Islet precursor cell (in vitro differentiated cells): Measurements from ENCODE around the gene SEMA6A.

Experiments
- DNase-seq: peaks from one replicate; pipeline ENCODE4 v3.0.0-alpha.2; 2018

Gene SEMA6A

GRCh38 chr5:116428413-116428812 lies 146.2 kb downstream of the SEMA6A start:
- no peak for DNase-seq

GRCh38 chr5:116424951-116425350 lies 149.7 kb downstream of the SEMA6A start:
- no peak for DNase-seq

- no peak for DNase-seq
Observed at GRCh38 chr5:116424258-116424615, 150.4 kb downstream of the SEMA6A start.

GRCh38 chr5:116423587-116424257 lies 150.9 kb downstream of the SEMA6A start:
- DNase-seq: no peak

GRCh38 chr5:116423141-116423540 lies 151.5 kb downstream of the SEMA6A start:
- DNase-seq: no peak

- no peak for DNase-seq
Observed at GRCh38 chr5:116421080-116421629, 153.5 kb downstream of the SEMA6A start.

- no peak for DNase-seq
Observed at GRCh38 chr5:116420540-116420939, 154.1 kb downstream of the SEMA6A start.

- DNase-seq: no peak
Observed at GRCh38 chr5:116419258-116419657, 155.4 kb downstream of the SEMA6A start.

- no peak for DNase-seq
Observed at GRCh38 chr5:116418774-116419173, 155.8 kb downstream of the SEMA6A start.

- no peak for DNase-seq
Observed at GRCh38 chr5:116418016-116418415, 156.6 kb downstream of the SEMA6A start.

- no peak for DNase-seq
Observed at GRCh38 chr5:116415989-116416388, 158.6 kb downstream of the SEMA6A start.

GRCh38 chr5:116415182-116415581 lies 159.4 kb downstream of the SEMA6A start:
- no peak for DNase-seq

- DNase-seq: peak; percentile 35
Observed at GRCh38 chr5:116411101-116411571, 163.5 kb downstream of the SEMA6A start.

GRCh38 chr5:116410336-116410890 lies 164.2 kb downstream of the SEMA6A start:
- DNase-seq: peak; percentile 12

GRCh38 chr5:116409591-116410296 lies 164.9 kb downstream of the SEMA6A start:
- DNase-seq: peak; percentile 38

- DNase-seq: peak; percentile 1
Observed at GRCh38 chr5:116406306-116407041, 168.1 kb downstream of the SEMA6A start.

- DNase-seq: no peak
Observed at GRCh38 chr5:116404792-116405191, 169.8 kb downstream of the SEMA6A start.

GRCh38 chr5:116404016-116404415 lies 170.6 kb downstream of the SEMA6A start:
- DNase-seq: no peak

- no peak for DNase-seq
Observed at GRCh38 chr5:116402235-116402634, 172.4 kb downstream of the SEMA6A start.

- no peak for DNase-seq
Observed at GRCh38 chr5:116401576-116401975, 173.0 kb downstream of the SEMA6A start.

- DNase-seq: no peak
Observed at GRCh38 chr5:116396476-116397099, 178.0 kb downstream of the SEMA6A start.

GRCh38 chr5:116395631-116396203 lies 178.9 kb downstream of the SEMA6A start:
- DNase-seq: peak; percentile 49
